HFF-Myc (cell line): ENCODE results near the gene DCAF8L2.

Experiments
- DNase-seq: peaks from one replicate; pipeline ENCODE4 v3.0.0-alpha.2; 2011; ENCODE audit warnings: low read depth; ENCODE audit errors: extremely low read depth
- H3K4me3 ChIP-seq: replicated peaks from 2 replicates; pipeline ENCODE4 v1.5.1; 2011; ENCODE audit warnings: low read depth, mild to moderate bottlenecking, control low read depth, low read length
- CTCF ChIP-seq: IDR thresholded peaks from 2 replicates; pipeline ENCODE4 v1.5.1; 2012; ENCODE audit warnings: mild to moderate bottlenecking, low read depth, low read length, control low read depth; ENCODE audit errors: missing control alignments

Gene DCAF8L2

GRCh38 chrX:27575565-27575964 lies 14.6 kb upstream of the DCAF8L2 start:
- DNase-seq = no peak
- no peak for TF ChIP-seq CTCF
- H3K4me3 ChIP-seq = no peak overlapping the region

DNA sequence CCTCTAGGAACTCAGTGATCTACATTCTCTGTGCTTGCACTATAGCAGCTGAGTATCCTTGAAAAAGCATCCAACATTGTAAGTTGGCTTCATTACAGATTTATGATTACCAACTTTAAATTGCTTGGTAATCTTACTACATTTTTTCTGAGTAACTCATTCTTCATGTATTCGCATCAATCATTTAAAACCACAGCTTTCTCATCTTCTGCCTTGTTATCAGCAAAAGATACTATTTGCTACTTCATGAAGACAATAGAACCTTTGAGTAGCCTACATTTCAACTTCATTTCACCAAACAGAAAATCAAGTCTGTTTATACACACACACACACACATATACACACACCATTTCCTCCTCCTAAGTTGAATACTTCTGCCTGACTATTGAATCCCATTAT lies 6.2 kb upstream of the DCAF8L2 start:
- no peak overlapping the region for H3K4me3 ChIP-seq
- DNase-seq = no peak
- TF ChIP-seq CTCF = no peak

DNA sequence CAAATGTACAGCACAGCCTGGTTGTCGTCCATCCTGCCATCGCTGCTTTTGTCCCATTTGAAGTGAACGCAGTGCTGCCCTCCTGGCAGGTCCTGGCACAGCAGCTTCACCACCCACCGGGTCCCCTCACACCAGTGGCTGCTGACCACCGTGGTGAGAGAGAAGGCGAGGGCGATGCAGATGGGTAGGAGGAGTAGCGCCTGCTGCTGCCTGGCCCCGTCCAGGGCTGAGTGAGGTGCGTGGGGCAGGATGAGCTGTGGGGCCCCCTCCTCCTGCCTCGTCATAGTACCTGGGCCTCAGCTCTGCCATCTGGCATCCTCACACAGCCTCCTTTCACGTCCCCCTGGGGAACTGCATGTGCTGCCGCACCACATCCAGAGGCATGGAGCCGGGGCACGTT lies 1.8 kb downstream of the DCAF8L2 start:
- no peak for DNase-seq
- no peak for TF ChIP-seq CTCF

GRCh38 chrX:27597508-27597907 lies 7.4 kb downstream of the DCAF8L2 start:
- TF ChIP-seq CTCF = no peak
- no peak overlapping the region for H3K4me3 ChIP-seq
- DNase-seq = no peak

More for the DNA sequence above, 1.8 kb downstream of the DCAF8L2 start:
- H3K4me3 ChIP-seq = no peak overlapping the region

GRCh38 chrX:27598312-27598711 lies 8.2 kb downstream of the DCAF8L2 start:
- DNase-seq = no peak
- TF ChIP-seq CTCF = no peak
- H3K4me3 ChIP-seq = no peak overlapping the region

DNA sequence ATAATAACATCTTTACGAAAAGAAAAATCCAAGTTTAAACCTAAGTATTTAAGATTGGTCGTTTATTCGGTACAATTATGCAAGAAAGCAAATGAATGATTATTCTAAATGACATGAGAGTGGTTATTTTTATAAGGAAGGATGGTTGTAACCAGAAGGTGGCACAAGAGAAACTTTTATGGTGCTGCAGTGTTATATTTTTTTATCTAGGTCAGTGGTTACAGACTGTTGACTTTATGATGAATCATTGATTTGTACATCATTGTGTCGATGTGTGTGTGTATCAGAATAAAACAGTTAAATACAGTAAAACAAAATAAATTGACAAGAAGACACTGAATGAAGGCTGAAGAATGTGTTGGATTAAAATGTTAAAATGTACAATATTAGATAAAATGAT lies 9.8 kb downstream of the DCAF8L2 start:
- TF ChIP-seq CTCF = no peak
- no peak overlapping the region for H3K4me3 ChIP-seq
- DNase-seq = no peak

GRCh38 chrX:27600686-27601085 lies 10.5 kb downstream of the DCAF8L2 start:
- TF ChIP-seq CTCF = no peak
- no peak for DNase-seq
- no peak overlapping the region for H3K4me3 ChIP-seq
